H1 (cell line): ENCODE measurements around the gene NAA20. TPM values are rescaled to one million over a fixed set of nuclear protein-coding genes. Genes with fewer than 3 reads are reported as not detected.

Experiments used
- CTCF ChIA-PET: fragments of 300-600 bp; sonication (Branson Sonifier 250); formaldehyde crosslinking; loops from one replicate; lab custom pipeline; 2021; ENCODE audit not compliant: partially characterized antibody; lab: Charles Lee
- POLR2A ChIA-PET: fragments of 300-600 bp; sonication (Branson Sonifier 250); formaldehyde crosslinking; loops from one replicate; lab custom pipeline; 2021; ENCODE audit warnings: inconsistent platforms; ENCODE audit not compliant: partially characterized antibody; lab: Charles Lee
- DNase-seq, 2 experiments: peaks; one replicate each; pipeline versions ENCODE4 v3.0.0 to v3.0.0-alpha.2; 2010 to 2022; ENCODE audit warnings: low spot score in 2 of 2, low read depth in 1 of 2, mixed read lengths in 1 of 2
- FAIRE-seq: peaks from 2 replicates; lab custom pipeline; 2011; peaks lifted over from hg19 to GRCh38; lab: Jason Lieb, UNC
- H2AFZ ChIP-seq: 2 replicates; pipeline ENCODE4 v1.8.1; 2012; ENCODE audit warnings: low read length, inconsistent platforms
- H2AK5ac ChIP-seq: 2 replicates; pipeline ENCODE4 v1.6.1; 2013; ENCODE audit warnings: low read depth, low read length
- H2BK120ac ChIP-seq: replicated peaks from 2 replicates; pipeline ENCODE3; 2013; ENCODE audit warnings: low read depth, low read length, inconsistent platforms
- H2BK12ac ChIP-seq: 2 replicates; pipeline ENCODE4 v1.6.1; 2013; ENCODE audit warnings: low read depth, low read length
- H2BK15ac ChIP-seq: 2 replicates; pipeline ENCODE4 v1.6.1; 2013; ENCODE audit warnings: low read length
- H2BK20ac ChIP-seq: 2 replicates; pipeline ENCODE4 v1.6.1; 2013; ENCODE audit warnings: low read length
- H2BK5ac ChIP-seq: 2 replicates; pipeline ENCODE4 v1.6.1; 2013; ENCODE audit warnings: low read depth, low read length
- H3K14ac ChIP-seq: 2 replicates; pipeline ENCODE4 v1.6.1; 2013; ENCODE audit warnings: inconsistent platforms; ENCODE audit not compliant: insufficient read length
- H3K18ac ChIP-seq: 2 replicates; pipeline ENCODE4 v1.6.1; 2013; ENCODE audit warnings: low read length; ENCODE audit errors: extremely low read depth
- H3K23ac ChIP-seq: 2 replicates; pipeline ENCODE4 v1.6.1; 2013; ENCODE audit warnings: inconsistent platforms; ENCODE audit not compliant: insufficient read length
- H3K23me2 ChIP-seq: 2 replicates; pipeline ENCODE4 v1.6.1; 2013; ENCODE audit warnings: low read depth, low read length
- H3K27ac ChIP-seq: 2 replicates; pipeline ENCODE4 v1.6.1; 2011; ENCODE audit warnings: low read depth, low read length, inconsistent platforms
- H3K27me3 ChIP-seq, 4 experiments: replicated peaks in 1 of 4; 1 replicate in 1 of 4; 2 replicates in 3 of 4; pipeline versions ENCODE4 v1.6.1 to v1.8.1; 2011 to 2013; ENCODE audit warnings: low read length in 3 of 4, mild to moderate bottlenecking in 3 of 4, inconsistent platforms in 2 of 4, mixed read lengths in 2 of 4, moderate library complexity in 1 of 4; ENCODE audit not compliant: control insufficient read depth in 3 of 4, insufficient read depth in 3 of 4; ENCODE audit errors: extremely low read depth in 1 of 4
- H3K36me3 ChIP-seq, 4 experiments: 2 replicates each; pipeline versions ENCODE4 v1.6.1 to v1.8.1; 2011 to 2013; ENCODE audit warnings: mild to moderate bottlenecking in 4 of 4, low read length in 3 of 4, moderate library complexity in 2 of 4, control low read depth in 1 of 4, inconsistent platforms in 1 of 4; ENCODE audit not compliant: insufficient read depth in 4 of 4, control insufficient read depth in 2 of 4
- H3K4ac ChIP-seq: replicated peaks from 2 replicates; pipeline ENCODE3; 2013; ENCODE audit warnings: low read length, low read depth, mixed read lengths, inconsistent platforms; ENCODE audit not compliant: insufficient read length
- H3K4me1 ChIP-seq, 4 experiments: replicated peaks in 1 of 4; 1 replicate in 1 of 4; 2 replicates in 3 of 4; pipeline versions ENCODE4 v1.6.1 to v1.8.1; 2011 to 2013; ENCODE audit warnings: low read length in 3 of 4, inconsistent platforms in 2 of 4, mixed read lengths in 1 of 4; ENCODE audit not compliant: insufficient read depth in 4 of 4, control insufficient read depth in 3 of 4
- H3K4me2 ChIP-seq, 2 experiments: 2 replicates each; pipeline versions ENCODE4 v1.6.1 to v1.8.1; 2011 to 2013; ENCODE audit warnings: low read depth in 2 of 2, low read length in 2 of 2, control low read depth in 1 of 2, inconsistent platforms in 1 of 2, mild to moderate bottlenecking in 1 of 2; ENCODE audit not compliant: insufficient read depth in 1 of 2
- H3K4me3 ChIP-seq, 4 experiments: fragments of 200-600, 300-600 bp in 1 of 4; sonication (generic), shearing (Covaris generic), sonication (Bioruptor Twin) in 1 of 4; 2 replicates each; pipeline versions ENCODE4 v1.5.1 to v1.8.1; 2011 to 2016; ENCODE audit warnings: low read length in 4 of 4, low read depth in 3 of 4, control low read depth in 2 of 4, inconsistent platforms in 2 of 4, mild to moderate bottlenecking in 2 of 4, mixed read lengths in 1 of 4, moderate library complexity in 1 of 4; ENCODE audit not compliant: insufficient read depth in 2 of 4; ENCODE audit errors: extremely low read depth in 1 of 4
- H3K56ac ChIP-seq: replicated peaks from 2 replicates; pipeline ENCODE3; 2013; ENCODE audit warnings: low read depth, mild to moderate bottlenecking, mixed read lengths, low read length, inconsistent platforms; ENCODE audit not compliant: insufficient read length
- H3K79me1 ChIP-seq: 2 replicates; pipeline ENCODE4 v1.6.1; 2013; ENCODE audit warnings: low read depth, low read length, control low read depth
- H3K79me2 ChIP-seq, 2 experiments: 2 replicates each; pipeline versions ENCODE4 v1.6.1 to v1.8.1; 2012 to 2013; ENCODE audit warnings: low read length in 2 of 2, mild to moderate bottlenecking in 2 of 2, inconsistent platforms in 1 of 2; ENCODE audit not compliant: insufficient read depth in 2 of 2, control insufficient read depth in 1 of 2
- H3K9ac ChIP-seq, 4 experiments: replicated peaks in 1 of 4; 1 replicate in 1 of 4; 2 replicates in 3 of 4; pipeline versions ENCODE4 v1.6.1 to v1.8.1; 2011 to 2013; ENCODE audit warnings: low read depth in 3 of 4, low read length in 3 of 4, control low read depth in 2 of 4, mild to moderate bottlenecking in 2 of 4, moderate library complexity in 2 of 4, inconsistent platforms in 1 of 4; ENCODE audit errors: extremely low read depth in 1 of 4
- H3K9me3 ChIP-seq, 2 experiments: 2 replicates each; pipeline versions ENCODE4 v1.6.1 to v1.8.1; 2012 to 2013; ENCODE audit warnings: mild to moderate bottlenecking in 2 of 2, moderate library complexity in 2 of 2, control low read depth in 1 of 2, inconsistent platforms in 1 of 2, low read depth in 1 of 2, low read length in 1 of 2, mixed read lengths in 1 of 2; ENCODE audit not compliant: insufficient read depth in 2 of 2
- H4K20me1 ChIP-seq, 2 experiments: replicated peaks in 1 of 2; 2 replicates each; pipeline versions ENCODE3 to v1.8.1; 2011 to 2013; ENCODE audit warnings: inconsistent platforms in 2 of 2, low read length in 2 of 2, mild to moderate bottlenecking in 1 of 2; ENCODE audit not compliant: insufficient read depth in 2 of 2, control insufficient read depth in 1 of 2
- H4K5ac ChIP-seq: 2 replicates; pipeline ENCODE4 v1.6.1; 2013; ENCODE audit warnings: low read length, low read depth, mixed read lengths, inconsistent platforms; ENCODE audit not compliant: insufficient read length
- H4K8ac ChIP-seq: 2 replicates; pipeline ENCODE4 v1.8.0; 2013; ENCODE audit warnings: mild to moderate bottlenecking, moderate library complexity, low read length, inconsistent platforms; ENCODE audit not compliant: insufficient read depth; ENCODE audit errors: extremely low read depth
- H4K91ac ChIP-seq: replicated peaks from 2 replicates; pipeline ENCODE3; 2013; ENCODE audit warnings: low read length, mixed read lengths, inconsistent platforms; ENCODE audit not compliant: insufficient read length
- CREB1 ChIP-seq: IDR thresholded peaks from 2 replicates; pipeline ENCODE4 v1.6.1; 2012; ENCODE audit warnings: inconsistent platforms
- PHF8 ChIP-seq: fragments of 200-600 bp; sonication (generic); conservative IDR thresholded peaks from 2 replicates; pipeline ENCODE4 v1.7.1; 2012; ENCODE audit warnings: low read depth, mild to moderate bottlenecking, inconsistent platforms, low read length, moderate library complexity
- WGBS, 2 experiments: shearing (Covaris generic) in 1 of 2; methylation state at CpG; one replicate each; pipeline versions ENCODE4 v1.1.6 to v1.1.7; 2013 to 2015; ENCODE audit warnings: low lambda C conversion rate in 2 of 2, mixed read lengths in 2 of 2, inconsistent platforms in 1 of 2, low coverage in 1 of 2, missing lambda C conversion rate in 1 of 2; ENCODE audit not compliant: insufficient replicate concordance in 2 of 2, insufficient coverage in 1 of 2, insufficient read length in 1 of 2; ENCODE audit errors: extremely low coverage in 1 of 2, missing lambda C conversion rate in 1 of 2; 5-methylcytosine and 5-hydroxymethylcytosine counted together
- polyA plus RNA-seq, 7 experiments: library from polyadenylated mRNA; depleted of rRNA in 3 of 7; stranded (reverse) in 5 of 7; unstranded in 2 of 7; fragments of >200 nt in 5 of 7; fragments of 200-250 nt in 2 of 7; gene quantifications; 1 replicate in 5 of 7; 2 replicates in 1 of 7; 4 replicates in 1 of 7; pipeline versions ENCODE4 v1.2.1 to v1.2.3, GENCODE V29; 2011 to 2013; ENCODE audit warnings: missing spikeins in 2 of 7, mixed read lengths in 2 of 7
- total RNA-seq: library from RNA; stranded (reverse); fragmentation: NEBNext Ultra II Directional; extraction: Animal tissue kit (Norgen Biotek cat#: 25700); gene quantifications from 2 replicates; pipeline ENCODE4 v1.2.1, GENCODE V29; 2021

The NAA20 gene
- total and polyA plus RNA-seq, 2 of the 8 experiments (the other 6 are each of a cell fraction or from before 2014, with no cell fraction given) = 21.9 to 41.1 TPM

DNA sequence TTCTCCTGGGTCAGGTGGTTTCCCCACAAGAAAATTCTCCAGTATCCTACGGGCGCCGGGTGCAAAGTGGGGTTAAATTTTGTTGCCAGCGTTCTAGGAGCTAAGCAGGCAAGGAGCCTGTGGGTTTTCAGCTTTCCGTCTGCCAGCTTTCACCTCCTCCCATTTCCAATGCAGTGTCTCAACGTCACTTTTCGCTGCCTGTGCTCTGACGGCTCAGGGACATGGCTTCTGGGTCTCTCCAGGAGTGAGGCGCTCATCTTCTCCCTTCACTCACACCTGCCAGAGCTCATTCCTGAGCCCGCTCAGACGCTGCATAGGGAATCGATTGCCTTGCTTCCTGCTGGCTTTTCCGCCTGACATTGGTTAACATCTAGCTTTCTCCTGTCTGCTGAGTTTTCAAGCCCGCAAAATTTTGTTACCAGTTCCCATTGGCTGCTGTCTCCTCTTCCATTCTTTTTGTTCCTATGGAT lies 7.3 kb upstream of the NAA20 start:
- no peak overlapping the region for H2BK120ac ChIP-seq
- ChIA-PET CTCF (interaction anchor here (1.0 to 2.6 kb wide), 5 partner anchors 16 to 323 kb away, joined by 3 to 11 read pairs (median 3); no protein-coding TSS in a partner anchor), POLR2A (no interaction called here)
- no peak overlapping the region for H3K4ac ChIP-seq
- H2BK5ac ChIP-seq = no peak overlapping the region
- H4K5ac ChIP-seq = no peak overlapping the region
- H3K9ac ChIP-seq = no peak overlapping the region
- no peak overlapping the region for H2BK20ac ChIP-seq
- H2AK5ac ChIP-seq = no peak overlapping the region
- H3K27ac ChIP-seq = no peak overlapping the region
- 49% methylated on average over 14 of the region's 14 CpGs; no CpG with 5 or more reads in 1 of the 2 experiments for WGBS, 2 experiments
- peak overlapping the region in 1 of 2 experiments; percentile 43; a peak in 2 of 4 replicates for H3K4me2 ChIP-seq
- H3K79me2 ChIP-seq = no peaks in the 10 kb centered on the region
- H3K18ac ChIP-seq = no peak overlapping the region; the same call in 1 of the 2 replicates
- no peak overlapping the region for H3K23ac ChIP-seq
- no peaks in the 10 kb centered on the region for H4K20me1 ChIP-seq
- H3K9me3 ChIP-seq = no peaks in the 10 kb centered on the region
- no peak overlapping the region for H4K8ac ChIP-seq
- H3K4me1 ChIP-seq = no peaks in the 10 kb centered on the region; a peak in 1 of 7 replicates
- H3K79me1 ChIP-seq = no peaks in the 10 kb centered on the region
- H2BK12ac ChIP-seq = no peak overlapping the region
- DNase-seq (no peak), FAIRE-seq (no peak)
- no peak overlapping the region for H3K4me3 ChIP-seq
- TF ChIP-seq PHF8 = no peak
- TF ChIP-seq CREB1 = peak; percentile 46; the same call in 1 of the 2 replicates
- no peak overlapping the region for H3K14ac ChIP-seq
- no peaks in the 10 kb centered on the region for H3K27me3 ChIP-seq
- no peak overlapping the region for H2BK15ac ChIP-seq
- no peak overlapping the region for H4K91ac ChIP-seq
- peak overlapping the region; percentile 60 for H2AFZ ChIP-seq
- no peaks in the 10 kb centered on the region for H3K23me2 ChIP-seq
- no peak overlapping the region for H3K56ac ChIP-seq
- no peaks in the 10 kb centered on the region for H3K36me3 ChIP-seq
